ENCODE measurements around the gene SLPI.

SLPI gene

GRCh38 chr20:45254383-45255262 lies at the start of gene SLPI:
TSS of gene SLPI (minus strand) at chr20:45254564. CDS start at chr20:45254543, 21 bp downstream.
- no peak for DNase-seq

DNA sequence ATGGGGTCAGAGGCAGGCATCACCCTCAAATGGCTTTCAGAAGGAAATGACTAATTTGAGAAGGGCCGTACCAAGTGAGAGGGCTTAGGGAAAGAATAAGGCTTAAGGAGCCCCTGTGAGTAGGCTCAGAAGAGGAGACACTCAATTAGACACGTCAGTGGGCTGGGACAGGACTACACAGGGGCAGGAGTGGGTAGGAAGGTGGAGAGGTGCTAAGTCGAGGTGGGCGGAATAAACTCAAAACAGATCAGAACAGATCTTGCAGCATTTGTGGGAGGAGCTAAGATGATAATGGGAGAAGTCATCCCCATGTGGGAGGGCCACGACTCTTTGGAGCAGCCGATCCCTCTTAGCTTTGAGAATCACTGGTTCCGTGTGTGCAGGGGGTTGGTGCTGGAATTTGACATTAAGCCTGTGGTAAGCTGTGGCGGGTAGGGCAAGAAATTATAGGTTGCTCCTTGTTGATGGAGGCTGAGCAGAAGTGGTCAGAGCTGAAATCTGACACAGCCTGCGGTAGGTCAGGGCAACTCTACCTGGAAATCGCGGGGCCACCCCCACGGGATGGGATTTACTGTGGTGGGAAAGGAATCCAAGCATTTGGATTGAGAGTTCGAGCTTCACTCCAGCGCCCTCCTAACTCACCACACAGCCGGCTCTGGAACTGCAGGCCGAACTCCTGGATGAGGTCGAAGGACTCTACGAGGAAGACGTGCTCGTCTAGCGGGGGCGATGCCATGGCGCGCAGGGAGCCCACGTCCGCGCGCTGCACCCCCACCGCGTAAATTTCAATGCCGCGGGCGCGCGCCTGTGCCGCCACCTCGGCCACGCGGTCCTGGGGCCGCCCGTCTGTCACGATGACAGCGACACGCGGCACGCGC lies 49.5 kb upstream of the SLPI start:
- no peak for DNase-seq

- DNase-seq: no peak
These were observed 47.5 kb upstream of the SLPI start for GRCh38 chr20:45301824-45302271.

- no peak for DNase-seq
These were observed 46.6 kb upstream of the SLPI start for GRCh38 chr20:45300961-45301360.

- DNase-seq: no peak
These were observed 45.4 kb upstream of the SLPI start for GRCh38 chr20:45299786-45300185.

DNA sequence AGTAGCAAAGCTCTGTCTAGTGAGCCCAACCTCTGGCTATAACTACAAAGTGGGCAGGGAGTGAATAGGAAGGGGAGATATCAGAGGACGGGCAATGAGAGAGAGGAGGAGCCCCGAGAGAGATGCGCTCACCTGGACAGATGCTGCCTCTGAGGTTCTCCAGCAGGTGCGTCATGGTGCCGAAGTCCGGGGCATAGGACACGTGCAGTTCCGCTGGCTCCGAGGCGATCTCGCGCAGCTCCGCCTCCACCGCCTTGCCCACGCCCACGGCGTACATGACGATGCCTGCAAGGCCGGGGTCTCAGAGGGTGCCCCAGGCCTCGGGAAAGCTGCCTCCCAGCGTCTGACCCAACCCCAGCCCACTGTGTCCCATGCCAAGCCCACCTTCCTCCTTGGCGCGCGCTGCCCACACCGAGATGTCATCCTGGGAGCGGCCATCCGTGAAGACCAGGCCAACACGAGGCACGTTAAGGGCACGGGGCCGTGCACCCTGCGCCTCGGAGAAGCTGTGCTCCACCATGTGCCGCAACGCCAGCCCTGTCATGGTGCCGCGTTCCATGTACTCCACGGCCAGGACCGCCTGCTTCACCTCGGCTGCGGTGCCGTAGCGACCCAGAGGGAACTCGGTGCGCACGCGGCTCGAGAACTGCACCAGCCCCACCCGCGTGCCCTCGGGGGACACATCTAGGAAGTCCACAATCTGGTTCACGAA lies 43.6 kb upstream of the SLPI start:
- no peak for DNase-seq

- DNase-seq: no peak
These were observed 40.3 kb upstream of the SLPI start for GRCh38 chr20:45294659-45295058.

GRCh38 chr20:45294003-45294368 lies 39.6 kb upstream of the SLPI start:
- no peak for DNase-seq

DNA sequence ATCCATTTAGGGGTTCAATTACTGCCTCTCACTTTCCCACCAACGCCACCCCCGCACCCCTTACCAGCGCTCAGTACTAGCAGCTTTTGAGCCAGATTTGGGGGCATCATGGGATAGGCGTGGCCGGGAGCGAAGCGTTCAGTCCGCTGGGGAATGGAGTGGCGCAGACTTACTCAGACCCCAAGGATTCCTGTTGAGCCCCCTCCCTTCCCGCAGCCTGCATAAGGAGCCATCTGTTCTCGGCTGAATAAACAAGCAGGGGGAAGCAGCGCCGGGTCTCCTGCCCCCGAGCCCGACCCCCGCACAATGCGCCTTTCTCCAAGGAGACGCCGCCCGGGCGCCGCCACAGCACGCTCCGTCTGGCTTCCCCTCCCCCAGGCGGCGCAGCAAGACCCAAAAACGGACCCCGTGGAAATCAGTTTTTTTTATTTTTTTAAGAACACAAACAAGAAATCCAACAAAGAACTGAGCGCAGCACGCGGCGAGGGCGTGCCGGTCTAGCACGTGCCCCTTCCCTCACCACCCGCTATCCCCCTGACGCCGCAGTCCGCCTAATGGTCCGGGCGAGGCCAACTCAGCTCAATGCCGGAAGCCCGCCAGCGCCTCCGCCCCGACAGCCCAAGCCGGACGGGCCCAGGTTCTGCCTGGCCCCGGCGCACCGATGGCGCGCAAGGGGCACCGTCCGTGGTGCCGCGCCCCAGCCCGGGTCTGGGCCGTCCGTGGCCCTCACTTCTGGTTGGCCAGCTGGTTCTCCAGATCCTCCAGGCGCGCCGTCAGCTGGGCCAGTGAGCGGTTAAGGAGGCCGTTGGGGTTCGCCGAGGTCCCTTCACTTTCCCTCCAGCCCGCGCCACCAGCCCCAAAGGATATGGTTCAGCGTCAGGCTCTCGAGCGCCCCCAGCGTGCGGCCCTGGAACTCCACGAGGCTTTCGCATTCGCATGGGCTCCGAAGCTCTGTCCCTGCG lies 39.0 kb upstream of the SLPI start:
- DNase-seq: peak; percentile 67 to 75

DNA sequence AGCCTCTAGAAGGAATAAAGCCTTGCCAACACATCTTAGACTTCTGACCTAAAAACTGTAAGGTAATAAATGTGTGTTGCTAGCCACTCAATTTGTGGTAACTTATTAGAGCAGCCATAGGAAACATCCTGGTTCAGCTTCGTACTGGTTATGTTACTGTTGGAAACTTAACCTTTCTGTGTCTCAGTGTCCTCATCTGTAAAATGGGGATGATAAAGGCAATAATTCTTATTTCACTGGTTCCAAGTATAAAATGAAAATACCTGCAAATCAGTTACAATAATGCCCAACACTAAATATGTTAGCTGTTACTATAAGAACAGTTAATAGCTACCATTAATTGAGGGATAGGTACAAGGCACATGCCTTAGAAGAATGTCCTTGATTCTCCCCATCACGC lies 38.0 kb upstream of the SLPI start:
- no peak for DNase-seq

GRCh38 chr20:45291526-45291925 lies 37.2 kb upstream of the SLPI start:
- DNase-seq: no peak

DNA sequence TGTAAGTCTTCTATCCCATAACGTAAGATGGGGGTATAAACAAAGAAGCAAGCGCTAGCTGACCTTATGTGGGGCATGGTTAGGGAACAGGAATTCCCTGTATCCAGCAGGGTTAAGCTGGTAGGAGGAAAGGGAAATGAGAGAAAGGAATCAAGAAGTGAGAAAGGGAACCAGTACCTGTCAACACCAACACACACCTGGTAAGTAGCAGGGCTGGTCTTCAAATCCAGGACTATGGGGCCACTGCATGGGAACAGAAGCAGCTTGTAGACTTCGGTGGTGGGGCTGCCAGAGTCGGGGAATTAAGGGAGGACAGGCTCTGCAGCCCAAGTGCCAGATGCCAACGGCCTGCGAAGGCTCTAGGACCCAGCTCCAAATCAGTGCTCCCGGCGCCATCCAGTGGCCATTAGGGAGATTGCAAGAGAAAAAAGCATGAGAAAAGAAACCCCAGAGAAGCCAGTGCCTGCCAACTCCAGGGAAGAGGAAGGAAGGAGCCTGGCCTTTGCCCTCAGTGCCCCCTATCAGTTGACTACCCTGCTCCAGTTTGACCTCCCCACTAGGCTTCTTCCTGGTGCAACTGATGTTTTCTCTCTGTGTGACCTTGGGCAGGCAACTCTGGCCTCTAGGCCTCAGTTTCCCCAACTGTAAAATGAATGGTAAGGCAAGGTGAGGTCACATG lies 36.5 kb upstream of the SLPI start:
- DNase-seq: peak; percentile 64 to 70

GRCh38 chr20:45289942-45290676 lies 35.7 kb upstream of the SLPI start:
- DNase-seq: no peak

DNA sequence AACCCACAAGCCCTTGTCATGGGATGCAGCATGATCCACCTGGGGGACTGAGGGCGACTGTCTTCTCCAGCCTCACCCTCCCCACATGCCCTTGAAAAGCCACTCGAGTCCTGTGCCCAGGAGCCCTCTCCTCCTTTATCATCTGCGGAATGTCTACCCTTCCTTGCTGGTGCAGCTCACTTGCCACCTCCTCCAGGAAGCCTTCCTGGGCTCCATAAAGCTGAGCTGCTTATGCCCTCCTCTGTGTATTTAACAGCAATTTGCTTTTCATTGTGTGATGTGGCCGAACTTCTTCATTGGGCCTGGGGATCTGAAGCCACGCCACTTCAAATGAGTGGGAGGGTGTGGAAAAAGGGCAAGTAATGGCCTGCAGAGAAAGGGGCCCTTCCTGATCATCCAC lies 34.5 kb upstream of the SLPI start:
- DNase-seq: no peak

GRCh38 chr20:45288376-45288775 lies 34.0 kb upstream of the SLPI start:
- DNase-seq: no peak

- no peak for DNase-seq
These were observed 29.2 kb upstream of the SLPI start for GRCh38 chr20:45283551-45284057.

DNA sequence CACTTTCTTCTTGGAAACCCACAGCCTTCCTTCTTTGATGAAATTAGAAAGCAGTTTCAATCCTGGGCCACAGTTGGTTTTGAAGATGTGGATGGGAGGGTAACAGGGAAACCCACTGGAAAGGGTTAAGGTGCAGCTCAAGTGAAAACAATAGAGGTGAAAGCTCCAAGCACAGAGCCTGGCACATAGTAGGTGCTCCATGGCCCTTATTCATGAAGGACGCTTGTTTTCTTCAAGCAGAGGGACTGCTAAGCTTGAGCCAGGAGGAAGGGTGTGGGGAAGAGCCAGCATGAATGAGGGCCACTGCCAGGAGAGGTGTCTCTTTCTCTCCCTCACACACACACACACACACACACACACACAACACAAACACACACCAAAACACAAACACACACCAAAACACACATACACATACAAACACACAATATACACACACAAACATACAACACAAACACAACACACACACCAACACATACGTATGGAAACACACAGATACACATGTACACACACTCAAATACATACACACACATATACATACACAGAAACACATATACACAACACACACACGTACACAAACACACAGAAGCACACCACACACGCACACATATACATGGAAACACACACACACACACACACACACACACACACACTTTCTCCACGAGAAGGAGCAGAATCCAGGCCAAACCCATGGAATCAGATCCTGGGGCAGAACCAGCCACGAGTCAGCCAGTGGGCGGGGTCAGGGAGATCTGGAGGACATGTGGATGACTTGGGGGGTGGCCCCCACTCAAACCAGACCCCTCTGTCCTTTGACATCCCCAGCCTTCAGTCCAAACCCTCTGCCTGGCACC lies 28.6 kb upstream of the SLPI start:
- no peak for DNase-seq

- no peak for DNase-seq
These were observed 25.6 kb upstream of the SLPI start for GRCh38 chr20:45279992-45280391.

DNA sequence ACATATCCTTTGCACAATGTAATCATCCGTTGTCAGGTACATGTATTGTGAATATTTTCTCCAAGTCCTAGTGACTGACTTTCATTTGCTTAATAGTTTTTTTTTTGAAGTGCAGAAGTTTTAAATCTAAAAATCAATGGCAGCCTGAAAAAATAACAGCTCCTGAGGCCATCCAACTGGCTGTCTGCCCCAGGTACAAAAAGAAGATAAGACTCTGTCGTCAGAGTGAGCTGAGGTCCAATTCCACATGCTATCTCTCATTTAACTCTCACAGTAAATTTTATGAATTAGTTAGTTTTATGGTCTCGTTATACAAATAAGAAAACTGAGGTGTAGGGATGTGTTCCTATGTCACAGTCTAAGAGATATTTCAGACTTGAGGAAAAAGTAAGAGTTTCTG lies 21.0 kb upstream of the SLPI start:
- DNase-seq: no peak
